PC-3 (cell line): ENCODE results near the gene CFAP20DC. TPM values are rescaled to one million over a fixed set of nuclear protein-coding genes. Genes with fewer than 3 reads are reported as not detected.

Source experiments
- ATAC-seq: fragments of 200-7000 bp; cut with Tn5 transposase; 2 replicates; pipeline ENCODE4 v1.9.1; 2020; ENCODE audit warnings: mild to moderate bottlenecking, moderate library complexity
- BruUV-seq: library from RNA; stranded (reverse); fragments of 400-500 nt; replicated peaks from 2 replicates; lab custom pipeline; 2021; lab: Mats Ljungman, UMichigan
- CTCF ChIA-PET: fragments of 300-600 bp; sonication (Branson Sonifier 250); formaldehyde crosslinking; loops from one replicate; lab custom pipeline; 2022; ENCODE audit warnings: antibody characterized with exemption; lab: Charles Lee
- POLR2A ChIA-PET: fragments of 300-600 bp; sonication (Branson Sonifier 250); formaldehyde crosslinking; loops from one replicate; lab custom pipeline; 2022; ENCODE audit warnings: antibody characterized with exemption; ENCODE audit not compliant: unreplicated experiment; lab: Charles Lee
- DNase-seq: peaks from one replicate; pipeline ENCODE4 v3.0.0-alpha.2; 2015
- H2AFZ ChIP-seq: fragments of 300-600 bp; sonication (generic); 2 replicates; pipeline ENCODE4 v1.6.0; 2016; ENCODE audit warnings: antibody characterized with exemption, low read length
- H3F3A ChIP-seq: fragments of 300-600 bp; sonication (generic); one replicate; pipeline ENCODE4 v1.6.0; 2017; ENCODE audit warnings: antibody characterized with exemption, low read length, control low read depth, mild to moderate bottlenecking; ENCODE audit not compliant: unreplicated experiment
- H3K27ac ChIP-seq: fragments of 300-600 bp; sonication (generic); 2 replicates; pipeline ENCODE4 v1.5.1; 2016; ENCODE audit warnings: mild to moderate bottlenecking, low read length
- H3K27me3 ChIP-seq: fragments of 300-600 bp; sonication (generic); 2 replicates; pipeline ENCODE4 v1.6.1; 2016; ENCODE audit warnings: low read length, mixed read lengths
- H3K36me3 ChIP-seq: fragments of 300-600 bp; sonication (generic); 2 replicates; pipeline ENCODE4 v1.6.1; 2016; ENCODE audit warnings: low read depth, mixed run types, low read length, mixed read lengths
- H3K4me1 ChIP-seq: fragments of 300-600 bp; sonication (generic); 2 replicates; pipeline ENCODE4 v1.5.1; 2016; ENCODE audit warnings: low read length; ENCODE audit not compliant: insufficient read depth
- H3K4me2 ChIP-seq: fragments of 300-600 bp; sonication (generic); 2 replicates; pipeline ENCODE4 v1.6.0; 2016; ENCODE audit warnings: low read length
- H3K4me3 ChIP-seq: fragments of 300-600 bp; sonication (generic); 2 replicates; pipeline ENCODE4 v1.5.1; 2016; ENCODE audit warnings: mild to moderate bottlenecking, low read length, mixed read lengths
- H3K79me2 ChIP-seq: fragments of 300-600 bp; sonication (generic); 2 replicates; pipeline ENCODE4 v1.6.1; 2017; ENCODE audit warnings: low read length, mixed read lengths
- H3K9ac ChIP-seq: fragments of 300-600 bp; sonication (generic); 2 replicates; pipeline ENCODE4 v1.6.0; 2016; ENCODE audit warnings: mild to moderate bottlenecking, low read length
- H3K9me2 ChIP-seq: fragments of 300-600 bp; sonication (generic); replicated peaks from 2 replicates; pipeline ENCODE4 v1.6.1; 2016; ENCODE audit warnings: mixed run types, low read length, mixed read lengths
- H3K9me3 ChIP-seq: fragments of 300-600 bp; sonication (generic); 2 replicates; pipeline ENCODE4 v1.6.1; 2016; ENCODE audit warnings: low read length, mixed read lengths
- H4K20me1 ChIP-seq: fragments of 300-600 bp; sonication (generic); 2 replicates; pipeline ENCODE4 v1.6.1; 2016; ENCODE audit warnings: low read length, mixed read lengths
- EZH2 ChIP-seq: fragments of 300-600 bp; sonication (generic); IDR thresholded peaks from one replicate; pipeline ENCODE4 v1.6.1; 2017; ENCODE audit warnings: antibody characterized with exemption, mild to moderate bottlenecking, low read length; ENCODE audit not compliant: unreplicated experiment
- EZH2phosphoT487 ChIP-seq: fragments of 300-600 bp; sonication (generic); IDR thresholded peaks from 2 replicates; pipeline ENCODE4 v1.6.1; 2018; ENCODE audit warnings: mild to moderate bottlenecking, antibody characterized with exemption, low read length, borderline replicate concordance
- intact Hi-C: fragments of 100-400 bp; cut with micrococcal nuclease; formaldehyde crosslinking; loops from 2 replicates; pipeline ENCODE4 v1.9.0; 2023
- total RNA-seq: library from RNA; depleted of rRNA; stranded (reverse); fragments of >200 nt; gene quantifications from 2 replicates; pipeline ENCODE4 v1.2.3, GENCODE V29; 2014
- TF ChIP-seq, protein P1 (sequence below): fragments of 300-600 bp; sonication (generic); conservative IDR thresholded peaks from 2 replicates; pipeline ENCODE4 v1.5.1; 2017; ENCODE audit warnings: antibody characterized with exemption, low read depth, mild to moderate bottlenecking, low read length

Gene CFAP20DC
- total RNA-seq, 1 experiment from 2014 or later: 15.4 TPM

DNA sequence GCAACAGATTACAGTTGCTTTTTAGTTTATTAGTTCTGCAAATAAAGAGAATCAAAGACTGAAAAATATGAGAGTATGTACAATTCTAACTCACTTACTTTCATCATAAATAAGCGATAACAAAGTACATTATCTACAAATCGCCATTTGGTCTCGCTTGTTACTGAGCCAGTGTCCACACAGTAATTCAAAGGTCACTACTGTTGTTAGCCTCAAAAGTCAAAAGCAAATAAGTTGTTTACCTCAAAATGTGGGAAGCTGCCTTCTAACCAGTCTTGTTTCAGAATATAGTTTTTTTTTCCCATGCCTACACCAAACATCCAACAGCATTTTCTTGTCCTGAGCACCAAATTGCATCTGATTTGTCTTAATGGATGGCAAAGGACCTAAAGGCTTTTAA, 255.9 kb downstream of the CFAP20DC start:
- H3K27me3 ChIP-seq: no peaks in the 10 kb centered on the region

DNA sequence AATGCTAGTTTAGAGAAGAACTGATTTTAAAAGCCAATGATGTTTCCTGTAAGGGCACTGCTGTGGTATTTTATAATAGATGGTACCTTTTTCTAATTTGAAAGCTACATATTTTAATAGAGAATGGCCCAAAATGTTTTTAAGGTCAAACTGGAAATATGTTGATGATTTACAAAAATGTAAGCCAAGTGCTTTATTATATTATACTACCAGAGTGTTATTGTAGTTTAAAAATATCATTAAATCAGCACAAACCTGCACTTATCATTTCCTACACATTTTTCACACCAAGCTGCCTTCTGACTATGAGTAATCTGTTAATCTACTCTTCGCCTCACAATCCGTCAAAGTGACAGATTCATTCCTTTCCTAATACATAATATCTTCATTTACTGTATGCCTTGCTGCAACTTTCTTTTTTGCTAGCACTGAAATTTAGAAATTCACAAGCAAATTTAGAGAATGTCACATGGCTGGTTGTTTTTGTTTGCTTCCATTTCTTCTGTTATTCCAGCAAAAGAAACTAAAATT, 256.8 kb downstream of the CFAP20DC start:
- Histone ChIP-seq H2AFZ (no peak overlapping the region), H3K9ac (no peak overlapping the region), H3K9me3 (no peaks in the 10 kb centered on the region), H4K20me1 (no peaks in the 10 kb centered on the region), H3K27me3 (no peaks in the 10 kb centered on the region), H3K9me2 (no peaks in the 10 kb centered on the region), H3K4me3 (no peak overlapping the region), H3K27ac (no peak overlapping the region), H3F3A (no peaks in the 10 kb centered on the region), H3K36me3 (no peaks in the 10 kb centered on the region), H3K4me1 (no peaks in the 10 kb centered on the region), H3K79me2 (no peaks in the 10 kb centered on the region), H3K4me2 (no peak overlapping the region)
- ATAC-seq (no peak), DNase-seq (no peak)
- TF ChIP-seq EZH2phosphoT487: no peak
- TF ChIP-seq, protein P1, sequence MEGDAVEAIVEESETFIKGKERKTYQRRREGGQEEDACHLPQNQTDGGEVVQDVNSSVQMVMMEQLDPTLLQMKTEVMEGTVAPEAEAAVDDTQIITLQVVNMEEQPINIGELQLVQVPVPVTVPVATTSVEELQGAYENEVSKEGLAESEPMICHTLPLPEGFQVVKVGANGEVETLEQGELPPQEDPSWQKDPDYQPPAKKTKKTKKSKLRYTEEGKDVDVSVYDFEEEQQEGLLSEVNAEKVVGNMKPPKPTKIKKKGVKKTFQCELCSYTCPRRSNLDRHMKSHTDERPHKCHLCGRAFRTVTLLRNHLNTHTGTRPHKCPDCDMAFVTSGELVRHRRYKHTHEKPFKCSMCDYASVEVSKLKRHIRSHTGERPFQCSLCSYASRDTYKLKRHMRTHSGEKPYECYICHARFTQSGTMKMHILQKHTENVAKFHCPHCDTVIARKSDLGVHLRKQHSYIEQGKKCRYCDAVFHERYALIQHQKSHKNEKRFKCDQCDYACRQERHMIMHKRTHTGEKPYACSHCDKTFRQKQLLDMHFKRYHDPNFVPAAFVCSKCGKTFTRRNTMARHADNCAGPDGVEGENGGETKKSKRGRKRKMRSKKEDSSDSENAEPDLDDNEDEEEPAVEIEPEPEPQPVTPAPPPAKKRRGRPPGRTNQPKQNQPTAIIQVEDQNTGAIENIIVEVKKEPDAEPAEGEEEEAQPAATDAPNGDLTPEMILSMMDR: no peak
- no peak for TF ChIP-seq EZH2
- intact Hi-C loops: no loop called here
- BruUV-seq: no TSS peak
- ChIA-PET POLR2A (no interaction called here), CTCF (no interaction called here)

More for the DNA sequence above, 255.9 kb downstream of the CFAP20DC start:
- DNase-seq (no peak), ATAC-seq (no peak)
- intact Hi-C loops: no loop called here
- Histone ChIP-seq H3F3A (no peaks in the 10 kb centered on the region), H2AFZ (no peak overlapping the region), H3K4me3 (no peak overlapping the region), H3K79me2 (no peaks in the 10 kb centered on the region), H4K20me1 (no peaks in the 10 kb centered on the region), H3K4me2 (no peak overlapping the region), H3K9me3 (no peaks in the 10 kb centered on the region), H3K9ac (no peak overlapping the region), H3K27ac (no peak overlapping the region), H3K4me1 (no peaks in the 10 kb centered on the region), H3K36me3 (no peaks in the 10 kb centered on the region), H3K9me2 (no peaks in the 10 kb centered on the region)
- BruUV-seq: no TSS peak
- no peak for TF ChIP-seq EZH2
- TF ChIP-seq EZH2phosphoT487: no peak
- POLR2A ChIA-PET: no interaction called here
- CTCF ChIA-PET: no interaction called here

DNA sequence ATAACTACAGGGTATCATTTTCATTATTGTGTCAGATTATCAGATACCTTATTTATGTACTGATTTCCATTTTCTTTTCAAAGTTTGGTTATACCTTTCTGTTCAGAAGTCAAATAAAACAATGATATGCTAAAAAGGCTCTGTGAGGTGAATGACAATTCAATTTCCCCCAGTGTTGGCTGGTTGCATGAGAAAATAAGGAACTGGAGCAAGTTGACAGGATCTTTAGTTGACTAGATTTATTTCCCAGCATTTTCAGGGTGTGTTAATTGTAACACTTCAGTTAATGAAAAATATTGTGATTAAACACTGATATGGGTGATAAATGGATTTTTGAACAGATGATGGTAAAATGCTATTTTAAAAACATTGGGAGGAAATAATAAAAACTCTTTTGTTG, 260.4 kb downstream of the CFAP20DC start:
- BruUV-seq: no TSS peak
- ChIA-PET POLR2A (no interaction called here), CTCF (no interaction called here)

More for the DNA sequence above, 260.4 kb downstream of the CFAP20DC start:
- H3K4me2 ChIP-seq: no peak overlapping the region
- no peak overlapping the region for H3K4me3 ChIP-seq
- no peaks in the 10 kb centered on the region for H3K4me1 ChIP-seq
- H3K27ac ChIP-seq: no peak overlapping the region
- ATAC-seq: no peak
- H3K9me2 ChIP-seq: no peaks in the 10 kb centered on the region
- intact Hi-C loops: no loop called here
- TF ChIP-seq EZH2phosphoT487 (no peak), EZH2 (no peak)
- TF ChIP-seq, protein P1: no peak
- H4K20me1 ChIP-seq: no peaks in the 10 kb centered on the region
- no peak overlapping the region for H2AFZ ChIP-seq
- no peak overlapping the region for H3K9ac ChIP-seq
- no peak for DNase-seq
- no peaks in the 10 kb centered on the region for H3K9me3 ChIP-seq
- no peaks in the 10 kb centered on the region for H3F3A ChIP-seq
- no peaks in the 10 kb centered on the region for H3K27me3 ChIP-seq
- H3K79me2 ChIP-seq: no peaks in the 10 kb centered on the region
- H3K36me3 ChIP-seq: no peaks in the 10 kb centered on the region
